ENCODE data around the gene OTOP2.
"Not testable (repeated sequence)": the region's sequence is repeated elsewhere in the genome, so short reads cannot be mapped to it uniquely, and the experiment has no call there.

The OTOP2 gene

GRCh38 chr17:74901353-74902135, 22.5 kb upstream of the OTOP2 start:
- DNase-seq: no peak

- no peak for DNase-seq
These were observed 21.0 kb upstream of the OTOP2 start for GRCh38 chr17:74903034-74903433.

GRCh38 chr17:74903671-74904070, 20.4 kb upstream of the OTOP2 start:
- no peak for DNase-seq

GRCh38 chr17:74904687-74905409, 19.2 kb upstream of the OTOP2 start:
- DNase-seq: no peak

- DNase-seq: not testable (repeated sequence)
These were observed 17.8 kb upstream of the OTOP2 start for GRCh38 chr17:74906214-74906793.

- DNase-seq: no peak
These were observed 17.1 kb upstream of the OTOP2 start for GRCh38 chr17:74907012-74907411.

- DNase-seq: not testable (repeated sequence)
These were observed 15.0 kb upstream of the OTOP2 start for GRCh38 chr17:74909097-74909496.

- DNase-seq: not testable (repeated sequence)
These were observed 12.7 kb upstream of the OTOP2 start for GRCh38 chr17:74911423-74911822.

- no peak for DNase-seq
These were observed 7.8 kb upstream of the OTOP2 start for GRCh38 chr17:74916136-74916850.

- no peak for DNase-seq
These were observed 7.2 kb upstream of the OTOP2 start for GRCh38 chr17:74916851-74917199.

- DNase-seq: no peak
These were observed 6.6 kb upstream of the OTOP2 start for GRCh38 chr17:74917430-74917829.

GRCh38 chr17:74918906-74919305, 5.2 kb upstream of the OTOP2 start:
- no peak for DNase-seq

- no peak for DNase-seq
These were observed 4.4 kb upstream of the OTOP2 start for GRCh38 chr17:74919440-74920305.

GRCh38 chr17:74920306-74920620, 3.8 kb upstream of the OTOP2 start:
- no peak for DNase-seq

GRCh38 chr17:74920642-74921025, 3.4 kb upstream of the OTOP2 start:
- no peak for DNase-seq

GRCh38 chr17:74921026-74921681, 2.9 kb upstream of the OTOP2 start:
- no peak for DNase-seq

GRCh38 chr17:74921769-74922168, 2.3 kb upstream of the OTOP2 start:
- no peak for DNase-seq

GRCh38 chr17:74922172-74922571, 1.9 kb upstream of the OTOP2 start:
- DNase-seq: no peak

- DNase-seq: no peak
These were observed 1.2 kb upstream of the OTOP2 start, which contains the start of gene USH1G for GRCh38 chr17:74922694-74923537. Gene USH1G (minus strand): TSS chr17:74923255. CDS start chr17:74923073, 182 bp downstream.

- peak; percentile 73 for DNase-seq
These were observed 379 bp upstream of the OTOP2 start for GRCh38 chr17:74923538-74924249.
